HepG2 (cell line): ENCODE measurements around the gene PTMA. TPM values are rescaled to one million over a fixed set of nuclear protein-coding genes. Genes with fewer than 3 reads are reported as not detected.
"Not testable (repeated sequence)": the region's sequence is repeated elsewhere in the genome, so short reads cannot be mapped to it uniquely, and the experiment has no call there.

Source experiments
- ATAC-seq: fragments of 200-7000 bp; cut with Tn5 transposase; 3 replicates; pipeline ENCODE4 v1.9.1; 2020; ENCODE audit warnings: mild to moderate bottlenecking, moderate library complexity
- BruUV-seq: library from RNA; stranded (reverse); fragments of 400-500 nt; replicated peaks from 2 replicates; lab custom pipeline; 2021; lab: Mats Ljungman, UMichigan
- CTCF ChIA-PET: fragments of 300-600 bp; formaldehyde crosslinking; extraction: SDS; loops from one replicate; lab custom pipeline; 2021; ENCODE audit warnings: low total read pairs, inconsistent platforms, low intra/inter-chr PET ratio; lab: Yijun Ruan, JAX
- POLR2A ChIA-PET: fragments of 350-600 bp; sonication (Branson Sonifier 250); formaldehyde crosslinking; loops from one replicate; lab custom pipeline; 2020; ENCODE audit warnings: antibody characterized with exemption, inconsistent platforms; lab: Yijun Ruan, JAX
- DNase-seq: peaks from one replicate; pipeline ENCODE4 v3.0.0-alpha.2; 2015; ENCODE audit warnings: low spot score
- FAIRE-seq: peaks from 3 replicates; lab custom pipeline; 2011; peaks lifted over from hg19 to GRCh38; lab: Jason Lieb, UNC
- H2AFZ ChIP-seq: one replicate; pipeline ENCODE4 v1.6.1; 2011; ENCODE audit warnings: low read length, inconsistent platforms
- H3K27ac ChIP-seq: fragments of 300-600 bp; 3 replicates; pipeline ENCODE4 v1.8.0; 2011; ENCODE audit warnings: mixed run types, mild to moderate bottlenecking, mixed read lengths, low read length, inconsistent platforms; ENCODE audit not compliant: insufficient read depth; ENCODE audit errors: extremely low read length
- H3K27me3 ChIP-seq, 2 experiments: fragments of 200-600 bp in 1 of 2; 2 replicates in 1 of 2; 3 replicates in 1 of 2; pipeline versions ENCODE4 v1.6.0 to v1.8.0; 2011; ENCODE audit warnings: low read length in 2 of 2, mild to moderate bottlenecking in 2 of 2, moderate library complexity in 2 of 2, inconsistent platforms in 1 of 2; ENCODE audit not compliant: insufficient read depth in 2 of 2, control insufficient read depth in 1 of 2
- H3K36me3 ChIP-seq, 2 experiments: fragments of 200-600 bp in 1 of 2; replicated peaks in 1 of 2; 2 replicates in 1 of 2; 3 replicates in 1 of 2; pipeline versions ENCODE4 v1.5.1 to v1.8.0; 2011; ENCODE audit warnings: low read length in 2 of 2, inconsistent platforms in 1 of 2; ENCODE audit not compliant: insufficient read depth in 2 of 2, control insufficient read depth in 1 of 2
- H3K4me1 ChIP-seq: 2 replicates; pipeline ENCODE4 v1.5.1; 2012; ENCODE audit warnings: low read length, inconsistent platforms; ENCODE audit not compliant: insufficient read depth
- H3K4me2 ChIP-seq: 2 replicates; pipeline ENCODE4 v1.6.0; 2011; ENCODE audit warnings: low read depth, low read length, inconsistent platforms
- H3K4me3 ChIP-seq, 3 experiments: fragments of 200-600 bp in 1 of 3; sonication (generic), shearing (Covaris generic) in 1 of 3; replicated peaks in 1 of 3; 2 replicates each; pipeline ENCODE4 v1.5.1; 2011 to 2016; ENCODE audit warnings: low read length in 3 of 3, inconsistent platforms in 2 of 3, low read depth in 2 of 3, mild to moderate bottlenecking in 2 of 3, control low read depth in 1 of 3, mixed read lengths in 1 of 3; ENCODE audit not compliant: insufficient read depth in 1 of 3
- H3K79me2 ChIP-seq: one replicate; pipeline ENCODE4 v1.6.1; 2011; ENCODE audit warnings: low read length, inconsistent platforms; ENCODE audit not compliant: insufficient read depth
- H3K9ac ChIP-seq: 2 replicates; pipeline ENCODE4 v1.6.0; 2011; ENCODE audit warnings: mild to moderate bottlenecking, low read depth, low read length, inconsistent platforms; ENCODE audit not compliant: insufficient read depth
- H3K9me3 ChIP-seq: 2 replicates; pipeline ENCODE4 v1.5.1; 2012; ENCODE audit warnings: mild to moderate bottlenecking, low read length
- H4K20me1 ChIP-seq: 2 replicates; pipeline ENCODE4 v1.6.0; 2011; ENCODE audit warnings: inconsistent platforms, mild to moderate bottlenecking, low read length, moderate library complexity; ENCODE audit not compliant: insufficient read depth
- CEBPG ChIP-seq: IDR thresholded peaks from 2 replicates; pipeline ENCODE4 v1.6.1; 2016
- CHD4 ChIP-seq: fragments of 200-600 bp; sonication (generic); IDR thresholded peaks from 2 replicates; pipeline ENCODE4 v1.7.0; 2017; ENCODE audit warnings: mild to moderate bottlenecking, low read length, borderline replicate concordance
- HDAC2 ChIP-seq: sonication (generic); formaldehyde crosslinking; IDR thresholded peaks from 2 replicates; pipeline ENCODE4 v1.4.0; 2020; ENCODE audit warnings: missing genetic modification reagents
- HOXA9 ChIP-seq: sonication (generic); formaldehyde crosslinking; IDR thresholded peaks from 2 replicates; pipeline ENCODE4 v1.8.1; 2022; ENCODE audit warnings: missing genetic modification reagents, mild to moderate bottlenecking, moderate library complexity, borderline replicate concordance
- PITX1 ChIP-seq: sonication (generic); formaldehyde crosslinking; IDR thresholded peaks from 2 replicates; pipeline ENCODE4 v1.5.1; 2020; ENCODE audit warnings: mild to moderate bottlenecking, missing genetic modification reagents
- SP1 ChIP-seq, 2 experiments: fragments of 450-650 bp in 1 of 2; sonication (generic) in 1 of 2; formaldehyde crosslinking in 1 of 2; IDR thresholded peaks; 2 replicates each; pipeline versions ENCODE4 v1.4.0 to v1.6.1; 2016 to 2020; ENCODE audit warnings: missing genetic modification reagents in 1 of 2
- TEF ChIP-seq: sonication (generic); formaldehyde crosslinking; IDR thresholded peaks from 2 replicates; pipeline ENCODE4 v1.5.0; 2020; ENCODE audit warnings: missing genetic modification reagents
- ZNF121 ChIP-seq: sonication (generic); formaldehyde crosslinking; IDR thresholded peaks from 2 replicates; pipeline ENCODE4 v1.5.0; 2020; ENCODE audit warnings: mild to moderate bottlenecking, missing genetic modification reagents
- ZNF414 ChIP-seq: sonication (generic); formaldehyde crosslinking; IDR thresholded peaks from 2 replicates; pipeline ENCODE4 v1.5.0; 2020; ENCODE audit warnings: missing genetic modification reagents
- ZNF547 ChIP-seq: sonication (generic); formaldehyde crosslinking; IDR thresholded peaks from 2 replicates; pipeline ENCODE4 v1.5.1; 2020; ENCODE audit warnings: mild to moderate bottlenecking, missing genetic modification reagents
- ZNF687 ChIP-seq: sonication (generic); formaldehyde crosslinking; IDR thresholded peaks from 2 replicates; pipeline ENCODE4 v1.5.1; 2020; ENCODE audit warnings: mild to moderate bottlenecking, missing genetic modification reagents, moderate library complexity
- WGBS: methylation state at CpG from one replicate; pipeline ENCODE4 v1.1.6; 2017; ENCODE audit warnings: low lambda C conversion rate; 5-methylcytosine and 5-hydroxymethylcytosine counted together
- in situ Hi-C: cut with HindIII; loops from 2 replicates; pipeline ENCODE4 v1.10.0; 2017; ENCODE audit warnings: low pct_unique_long_range_greater_than_20kb; ENCODE audit not compliant: extremely low pct_ligation_motif_present
- intact Hi-C: fragments of 100-400 bp; cut with micrococcal nuclease; formaldehyde crosslinking; loops from one replicate; pipeline ENCODE4 v1.10.0; 2022; ENCODE audit not compliant: unreplicated experiment
- polyA plus RNA-seq, 8 experiments: library from polyadenylated mRNA; depleted of rRNA in 3 of 8; stranded (reverse) in 7 of 8; unstranded in 1 of 8; fragments of >200 nt; fragmentation: Illumina TruSeq in 4 of 8; extraction: Trizol in 4 of 8; gene quantifications; 2 replicates each; pipeline versions ENCODE4 v1.2.1 to v1.2.3, GENCODE V29; 2011 to 2016; ENCODE audit warnings: low read depth in 4 of 8, missing spikeins in 1 of 8, mixed read lengths in 1 of 8; ENCODE audit not compliant: insufficient read depth in 1 of 8
- total RNA-seq, 5 experiments: library from RNA; depleted of rRNA; stranded (reverse); fragments of >200 nt; fragmentation: Illumina TruSeq; extraction: Trizol; gene quantifications; 2 replicates each; pipeline ENCODE4 v1.2.3, GENCODE V29; 2016; ENCODE audit warnings: low read depth in 1 of 5

Gene PTMA
- total and polyA plus RNA-seq, 2 of the 13 experiments (the other 11 are each of a cell fraction or from before 2014, with no cell fraction given): 190 to 1,086 TPM

- H3K4me3 ChIP-seq, H3K9me3 ChIP-seq, H3K27ac ChIP-seq, H3K36me3 ChIP-seq, H4K20me1 ChIP-seq, H3K27me3 ChIP-seq, intact Hi-C loops, H3K9ac ChIP-seq, H3K4me2 ChIP-seq, POLR2A ChIA-PET, CTCF ChIA-PET, H2AFZ ChIP-seq, H3K79me2 ChIP-seq, in situ Hi-C loops, DNase-seq, FAIRE-seq, BruUV-seq: not testable (repeated sequence)
- ATAC-seq: peak; percentile 28; the same call in 1 of the 3 replicates
- H3K4me1 ChIP-seq: peaks cover 12% of the 10 kb centered on the region
- 0 out of 2 replicates have a peak, but pooled peaks have one; percentile 4 for TF ChIP-seq ZNF687
- WGBS: 74% methylated on average over 10 of the region's 10 CpGs
These were observed 40.7 kb downstream of the PTMA start for GRCh38 chr2:231749016-231749415.

- Histone ChIP-seq H3K27ac (no peak overlapping the region), H3K27me3 (peaks cover 0 to 3% of the 10 kb centered on the region in 2 experiments; a peak in 1 of 5 replicates), H3K79me2 (no peaks in the 10 kb centered on the region), H3K4me3 (no peak overlapping the region), H3K4me2 (no peak overlapping the region), H3K9ac (no peak overlapping the region), H2AFZ (no peak overlapping the region), H3K4me1 (peaks cover 11% of the 10 kb centered on the region), H3K36me3 (no peaks in the 10 kb centered on the region), H3K9me3 (no peaks in the 10 kb centered on the region), H4K20me1 (no peaks in the 10 kb centered on the region)
- no peak for ATAC-seq
- in situ Hi-C loops: no loop called here
- 45% methylated on average over 4 of the region's 4 CpGs for WGBS
- ChIA-PET POLR2A (no interaction called here), CTCF (no interaction called here)
- no TSS peak for BruUV-seq
- no peak for DNase-seq
- intact Hi-C loops: no loop called here
- peak; percentile 43 for FAIRE-seq
- TF ChIP-seq SP1 (IDR thresholded peaks at IDR 0.05): no peak
- TF ChIP-seq SP1 (CRISPR knock-in tag; IDR thresholded peaks at IDR 0.05): no peak
- TF ChIP-seq CHD4: no peak
- TF ChIP-seq PITX1 (CRISPR knock-in tag): no peak
- peak; percentile 86 for TF ChIP-seq ZNF121 (CRISPR knock-in tag)
- TF ChIP-seq HOXA9: no peak
- no peak for TF ChIP-seq ZNF414 (CRISPR knock-in tag)
- TF ChIP-seq ZNF547 (CRISPR knock-in tag): no peak
- no peak for TF ChIP-seq HDAC2 (CRISPR knock-in tag)
- TF ChIP-seq TEF (CRISPR knock-in tag): no peak
- 0 out of 2 replicates have a peak, but pooled peaks have one; percentile 28 for TF ChIP-seq CEBPG (CRISPR knock-in tag)
These were observed 42.9 kb downstream of the PTMA start for GRCh38 chr2:231751042-231751815.
